ENCODE data around the gene KNL1. TPM values are rescaled to one million over a fixed set of nuclear protein-coding genes. Genes with fewer than 3 reads are reported as not detected.

Gene KNL1
- total and polyA plus RNA-seq, 12 donors: 0.10 to 2.6 (median 0.63) TPM

DNA sequence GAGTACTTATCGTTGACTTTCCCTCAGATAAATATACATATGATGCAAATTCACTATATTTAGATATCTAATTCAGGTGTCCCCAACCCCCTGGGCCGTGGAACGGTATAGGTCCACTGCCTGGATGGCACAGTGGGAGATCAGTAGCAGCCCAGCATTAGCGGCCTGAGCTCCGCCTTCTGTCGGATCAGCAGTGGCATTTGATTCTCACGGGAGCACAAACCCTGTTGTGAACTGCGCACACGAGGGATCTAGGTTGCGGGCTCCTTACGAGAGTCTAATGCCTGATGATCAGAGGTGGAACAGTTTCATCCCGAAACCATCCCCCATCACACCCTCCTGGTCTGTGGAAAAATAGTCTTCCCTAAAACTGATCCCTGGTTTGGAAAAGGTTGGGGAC lies 6.9 kb downstream of the KNL1 start:
- ATAC-seq: no peak
- Histone ChIP-seq H3K27ac (no peak overlapping the region), H3K4me3 (no peak overlapping the region), H3K4me1 (peaks cover 0 to under 1% (median 0%) of the 10 kb centered on the region in 9 donors), H3K27me3 (no peaks in the 10 kb centered on the region), H3K9me3 (no peaks in the 10 kb centered on the region), H3K36me3 (peaks cover 0 to 5% (median 0%) of the 10 kb centered on the region in 9 donors)
- 75 to 82% methylated on average over 12 of the region's 12 CpGs for WGBS, 2 donors
- intact Hi-C loops (cut with DNase I): no loop called here
- no peak for DNase-seq
- TF ChIP-seq, protein P1, sequence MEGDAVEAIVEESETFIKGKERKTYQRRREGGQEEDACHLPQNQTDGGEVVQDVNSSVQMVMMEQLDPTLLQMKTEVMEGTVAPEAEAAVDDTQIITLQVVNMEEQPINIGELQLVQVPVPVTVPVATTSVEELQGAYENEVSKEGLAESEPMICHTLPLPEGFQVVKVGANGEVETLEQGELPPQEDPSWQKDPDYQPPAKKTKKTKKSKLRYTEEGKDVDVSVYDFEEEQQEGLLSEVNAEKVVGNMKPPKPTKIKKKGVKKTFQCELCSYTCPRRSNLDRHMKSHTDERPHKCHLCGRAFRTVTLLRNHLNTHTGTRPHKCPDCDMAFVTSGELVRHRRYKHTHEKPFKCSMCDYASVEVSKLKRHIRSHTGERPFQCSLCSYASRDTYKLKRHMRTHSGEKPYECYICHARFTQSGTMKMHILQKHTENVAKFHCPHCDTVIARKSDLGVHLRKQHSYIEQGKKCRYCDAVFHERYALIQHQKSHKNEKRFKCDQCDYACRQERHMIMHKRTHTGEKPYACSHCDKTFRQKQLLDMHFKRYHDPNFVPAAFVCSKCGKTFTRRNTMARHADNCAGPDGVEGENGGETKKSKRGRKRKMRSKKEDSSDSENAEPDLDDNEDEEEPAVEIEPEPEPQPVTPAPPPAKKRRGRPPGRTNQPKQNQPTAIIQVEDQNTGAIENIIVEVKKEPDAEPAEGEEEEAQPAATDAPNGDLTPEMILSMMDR (IDR thresholded peaks at IDR 0.05): no peak

DNA sequence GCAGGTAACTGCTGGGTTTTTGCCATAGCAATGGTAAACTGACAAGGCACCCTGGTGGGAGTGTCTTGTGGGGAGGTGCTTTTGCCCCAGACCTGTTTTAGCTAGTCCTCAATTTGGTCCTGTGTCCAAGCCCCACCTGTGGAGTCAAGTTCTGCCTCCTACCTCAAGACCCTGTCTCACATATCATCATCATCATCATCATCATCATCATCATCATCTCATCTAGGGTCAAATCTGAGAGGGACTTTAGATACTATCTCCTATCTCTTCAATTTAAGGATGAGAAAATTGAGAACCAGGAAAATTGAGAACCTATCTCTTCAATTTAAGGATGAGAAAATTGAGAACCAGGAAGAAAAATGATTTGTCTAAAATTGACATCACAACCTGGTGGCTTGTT lies 9.9 kb downstream of the KNL1 start:
- DNase-seq: no peak
- intact Hi-C loops (cut with DNase I): no loop called here

DNA sequence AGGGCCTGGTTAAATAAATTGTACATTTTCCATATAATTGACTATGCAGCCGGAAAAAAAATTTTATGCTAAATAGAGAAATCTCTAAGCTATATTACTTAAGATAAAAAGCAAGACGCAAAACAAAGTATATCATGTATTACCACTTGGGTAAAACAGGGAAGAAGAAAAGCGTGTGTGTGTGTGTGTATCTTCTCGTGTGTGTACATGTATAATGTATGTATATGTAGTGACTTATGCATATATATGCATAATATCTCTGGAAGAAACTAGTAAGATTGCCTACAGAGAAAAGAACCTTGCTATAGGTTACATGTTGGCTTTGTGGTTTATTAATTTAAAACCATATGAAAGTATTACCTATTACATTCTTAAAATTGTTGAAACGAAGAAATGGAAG lies 19.0 kb downstream of the KNL1 start:
- Histone ChIP-seq H3K36me3 (peaks cover 0 to 13% (median 0%) of the 10 kb centered on the region in 9 donors), H3K4me3 (no peak overlapping the region), H3K27ac (no peak overlapping the region), H3K4me1 (peaks cover 0 to 5% (median 0%) of the 10 kb centered on the region in 9 donors), H3K9me3 (no peaks in the 10 kb centered on the region), H3K27me3 (no peaks in the 10 kb centered on the region)
- 77 to 88% methylated on average over 5 of the region's 5 CpGs for WGBS, 2 donors
- intact Hi-C loops (cut with DNase I): no loop called here
- TF ChIP-seq, protein P1 (IDR thresholded peaks at IDR 0.05): no peak
- DNase-seq: no peak
- ATAC-seq: no peak

More for the DNA sequence above, 9.9 kb downstream of the KNL1 start:
- Histone ChIP-seq H3K9me3 (no peaks in the 10 kb centered on the region), H3K4me3 (no peak overlapping the region), H3K27me3 (no peaks in the 10 kb centered on the region), H3K36me3 (peaks cover 0 to 18% (median 0%) of the 10 kb centered on the region in 9 donors), H3K27ac (no peak overlapping the region), H3K4me1 (no peaks in the 10 kb centered on the region)
- TF ChIP-seq, protein P1 (IDR thresholded peaks at IDR 0.05): no peak
- no peak for ATAC-seq

DNA sequence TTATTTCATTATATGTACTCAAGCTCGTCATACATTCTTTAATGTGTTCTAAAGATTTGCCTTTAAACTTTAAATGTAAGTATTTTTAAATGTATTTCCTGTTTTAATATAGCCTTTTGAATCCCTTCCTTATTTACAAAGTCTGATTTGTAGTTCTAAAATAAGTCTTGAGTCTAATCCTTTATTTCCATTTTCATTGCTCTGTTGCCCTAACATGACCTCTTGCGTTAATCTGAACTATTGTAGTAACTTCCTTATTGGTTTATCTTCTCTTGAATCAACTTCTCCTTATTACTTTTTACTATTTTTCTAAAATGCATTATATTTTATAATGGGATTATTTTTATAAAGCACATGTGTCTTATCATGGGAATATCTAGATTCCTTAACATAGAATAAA lies 24.0 kb downstream of the KNL1 start:
- 64 to 77% methylated on average over 2 of the region's 2 CpGs for WGBS, 2 donors
- intact Hi-C loops (cut with DNase I): no loop called here
- TF ChIP-seq, protein P1 (IDR thresholded peaks at IDR 0.05): no peak
- Histone ChIP-seq H3K4me3 (no peak overlapping the region), H3K4me1 (peaks cover 0 to 5% (median 0%) of the 10 kb centered on the region in 9 donors), H3K27me3 (no peaks in the 10 kb centered on the region), H3K27ac (no peak overlapping the region), H3K9me3 (no peaks in the 10 kb centered on the region), H3K36me3 (peaks cover 0 to 13% (median 0%) of the 10 kb centered on the region in 9 donors)
- ATAC-seq (no peak), DNase-seq (no peak)
